Measurements from ENCODE around the gene TMEM63A. TPM values are rescaled to one million over a fixed set of nuclear protein-coding genes. Genes with fewer than 3 reads are reported as not detected.

The TMEM63A gene
- polyA plus RNA-seq, 1 of the 3 experiments (the other 2 are of a cell fraction), result 13.5 TPM

GRCh38 chr1:225846331-225847310, 35.6 kb downstream of the TMEM63A start:
- 94% methylated on average over 12 of the region's 20 CpGs for WGBS (ENCODE audit: low lambda C conversion rate)
- POLR2A ChIA-PET, result interaction anchor here (1.4 kb wide), 1 partner anchor 69 kb away, joined by 6 read pairs; the partner anchor contains the start of gene SRP9
- Histone ChIP-seq H2AFZ (ENCODE audit: low read depth) (no peak overlapping the region), H3K9me2 (no peaks in the 10 kb centered on the region), H3K9ac (no peak overlapping the region), H3K4me3 (ENCODE audit: low read depth in 2 of 2, low read length in 1 of 2) (no peak overlapping the region), H3F3A (replicated peaks; ENCODE audit: insufficient read depth) (no peaks in the 10 kb centered on the region), H3K9me3 (no peaks in the 10 kb centered on the region), H3K4me1 (ENCODE audit: control insufficient read depth in 1 of 2, insufficient read depth in 2 of 2, low read depth in 1 of 2, low read length in 1 of 2) (peaks cover 0 to 11% of the 10 kb centered on the region in 2 experiments; a peak in 1 of 4 replicates), H3K27ac (ENCODE audit: low read depth in 2 of 2, low read length in 1 of 2) (no peak overlapping the region), H4K20me1 (ENCODE audit: insufficient read depth) (no peaks in the 10 kb centered on the region), H3K27me3 (ENCODE audit: insufficient read depth) (no peaks in the 10 kb centered on the region), H3K4me2 (no peak overlapping the region), H3K79me2 (ENCODE audit: insufficient read depth) (no peaks in the 10 kb centered on the region), H3K36me3 (replicated peaks in 1 of 2; ENCODE audit: control insufficient read depth in 1 of 2, insufficient read depth in 2 of 2, low read length in 1 of 2) (peaks cover 0 to 27% of the 10 kb centered on the region in 2 experiments)
- CTCF ChIA-PET, result interaction anchor here (0.6 to 2.3 kb wide), 13 partner anchors 8 to 372 kb away, joined by 3 to 22 read pairs (median 3); partner anchors contain the start of gene SRP9
- no peak for DNase-seq
- TF ChIP-seq TEAD4 (IDR thresholded peaks at IDR 0.05; ENCODE audit: borderline replicate concordance, insufficient read depth), result no peak
- TF ChIP-seq FOXJ3 (CRISPR knock-in tag; IDR thresholded peaks at IDR 0.05), result no peak
- TF ChIP-seq, protein P1, sequence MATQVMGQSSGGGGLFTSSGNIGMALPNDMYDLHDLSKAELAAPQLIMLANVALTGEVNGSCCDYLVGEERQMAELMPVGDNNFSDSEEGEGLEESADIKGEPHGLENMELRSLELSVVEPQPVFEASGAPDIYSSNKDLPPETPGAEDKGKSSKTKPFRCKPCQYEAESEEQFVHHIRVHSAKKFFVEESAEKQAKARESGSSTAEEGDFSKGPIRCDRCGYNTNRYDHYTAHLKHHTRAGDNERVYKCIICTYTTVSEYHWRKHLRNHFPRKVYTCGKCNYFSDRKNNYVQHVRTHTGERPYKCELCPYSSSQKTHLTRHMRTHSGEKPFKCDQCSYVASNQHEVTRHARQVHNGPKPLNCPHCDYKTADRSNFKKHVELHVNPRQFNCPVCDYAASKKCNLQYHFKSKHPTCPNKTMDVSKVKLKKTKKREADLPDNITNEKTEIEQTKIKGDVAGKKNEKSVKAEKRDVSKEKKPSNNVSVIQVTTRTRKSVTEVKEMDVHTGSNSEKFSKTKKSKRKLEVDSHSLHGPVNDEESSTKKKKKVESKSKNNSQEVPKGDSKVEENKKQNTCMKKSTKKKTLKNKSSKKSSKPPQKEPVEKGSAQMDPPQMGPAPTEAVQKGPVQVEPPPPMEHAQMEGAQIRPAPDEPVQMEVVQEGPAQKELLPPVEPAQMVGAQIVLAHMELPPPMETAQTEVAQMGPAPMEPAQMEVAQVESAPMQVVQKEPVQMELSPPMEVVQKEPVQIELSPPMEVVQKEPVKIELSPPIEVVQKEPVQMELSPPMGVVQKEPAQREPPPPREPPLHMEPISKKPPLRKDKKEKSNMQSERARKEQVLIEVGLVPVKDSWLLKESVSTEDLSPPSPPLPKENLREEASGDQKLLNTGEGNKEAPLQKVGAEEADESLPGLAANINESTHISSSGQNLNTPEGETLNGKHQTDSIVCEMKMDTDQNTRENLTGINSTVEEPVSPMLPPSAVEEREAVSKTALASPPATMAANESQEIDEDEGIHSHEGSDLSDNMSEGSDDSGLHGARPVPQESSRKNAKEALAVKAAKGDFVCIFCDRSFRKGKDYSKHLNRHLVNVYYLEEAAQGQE (IDR thresholded peaks at IDR 0.05; ENCODE audit: low read depth, low read length), result no peak
- TF ChIP-seq RCOR1 (IDR thresholded peaks at IDR 0.05; ENCODE audit: low read length), result no peak
- no peak for TF ChIP-seq RAD21 (IDR thresholded peaks at IDR 0.05; ENCODE audit: low read length)
- TF ChIP-seq USF1 (IDR thresholded peaks at IDR 0.05; ENCODE audit: borderline replicate concordance, low read depth), result no peak
- TF ChIP-seq JUND (IDR thresholded peaks at IDR 0.05), result no peak
- TF ChIP-seq GATA2 (CRISPR knock-in tag; IDR thresholded peaks at IDR 0.05), result no peak
- no peak for TF ChIP-seq GABPA (IDR thresholded peaks at IDR 0.05; ENCODE audit: low read depth)
- no peak for TF ChIP-seq IRF3 (IDR thresholded peaks at IDR 0.05; ENCODE audit: low read depth, low read length)
- no peak for TF ChIP-seq FOSL2 (IDR thresholded peaks at IDR 0.05; ENCODE audit: borderline replicate concordance, low read depth)
- no peak for TF ChIP-seq NRF1 (IDR thresholded peaks at IDR 0.05; ENCODE audit: low read depth, low read length)
- TF ChIP-seq EP300 (IDR thresholded peaks at IDR 0.05; ENCODE audit: borderline replicate concordance in 1 of 2, low read depth in 1 of 2, low read length in 1 of 2), result no peak
- TF ChIP-seq FOXM1 (IDR thresholded peaks at IDR 0.05; ENCODE audit: low read depth), result no peak
- no peak for TF ChIP-seq EZH2phosphoT487 (IDR thresholded peaks at IDR 0.05; ENCODE audit: borderline replicate concordance, low read depth)
- no peak for TF ChIP-seq CHD2 (IDR thresholded peaks at IDR 0.05; ENCODE audit: low read length, partially characterized antibody)

All from SK-N-SH (cell line).